ENCODE data around the gene C1GALT1.
"Not testable (repeated sequence)": the region's sequence is repeated elsewhere in the genome, so short reads cannot be mapped to it uniquely, and the experiment has no call there.

C1GALT1 gene

GRCh38 chr7:7166318-7166717 lies 16.0 kb upstream of the C1GALT1 start:
- DNase-seq (ENCODE audit: extremely low read depth in 1 of 2, low read depth in 1 of 2), result no peak

- DNase-seq (ENCODE audit: extremely low read depth in 1 of 2, low read depth in 1 of 2), result no peak
Observed at GRCh38 chr7:7169296-7169695, 13.0 kb upstream of the C1GALT1 start.

DNA sequence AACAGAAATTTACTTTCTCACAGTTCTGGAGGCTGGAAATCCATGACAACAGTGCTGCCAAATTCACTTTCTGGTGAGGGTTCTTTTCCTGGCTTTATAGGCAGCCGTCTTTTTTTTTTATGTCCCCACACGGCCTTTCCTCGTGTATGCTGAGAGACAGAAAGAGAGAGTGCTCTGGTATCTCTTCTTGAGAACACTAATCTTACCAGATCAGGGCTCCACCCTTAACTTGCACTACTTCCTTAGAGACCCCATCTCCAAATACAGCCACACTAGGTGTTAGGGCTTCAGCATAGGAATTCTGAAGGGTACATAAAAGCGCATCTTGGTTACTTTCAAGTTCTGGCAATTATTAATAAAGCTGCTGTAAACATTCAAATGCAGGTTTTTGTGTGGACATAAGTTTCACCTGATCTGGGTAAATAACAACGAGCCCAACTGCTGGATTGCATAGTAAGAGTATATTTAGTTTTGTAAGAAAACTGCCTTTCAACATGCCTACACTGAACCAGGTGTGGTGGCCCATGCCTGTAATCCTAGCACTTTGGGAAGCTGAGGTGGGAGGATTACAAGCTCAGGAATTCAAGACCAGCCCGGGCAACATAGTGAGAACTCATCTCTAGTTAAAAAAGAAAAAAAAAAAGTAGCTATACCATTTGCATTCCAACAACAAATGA lies 8.2 kb upstream of the C1GALT1 start:
- DNase-seq (ENCODE audit: extremely low read depth in 1 of 2, low read depth in 1 of 2), result no peak

- no peak for DNase-seq (ENCODE audit: extremely low read depth in 1 of 2, low read depth in 1 of 2)
Observed at GRCh38 chr7:7175075-7175695, 7.2 kb upstream of the C1GALT1 start.

DNA sequence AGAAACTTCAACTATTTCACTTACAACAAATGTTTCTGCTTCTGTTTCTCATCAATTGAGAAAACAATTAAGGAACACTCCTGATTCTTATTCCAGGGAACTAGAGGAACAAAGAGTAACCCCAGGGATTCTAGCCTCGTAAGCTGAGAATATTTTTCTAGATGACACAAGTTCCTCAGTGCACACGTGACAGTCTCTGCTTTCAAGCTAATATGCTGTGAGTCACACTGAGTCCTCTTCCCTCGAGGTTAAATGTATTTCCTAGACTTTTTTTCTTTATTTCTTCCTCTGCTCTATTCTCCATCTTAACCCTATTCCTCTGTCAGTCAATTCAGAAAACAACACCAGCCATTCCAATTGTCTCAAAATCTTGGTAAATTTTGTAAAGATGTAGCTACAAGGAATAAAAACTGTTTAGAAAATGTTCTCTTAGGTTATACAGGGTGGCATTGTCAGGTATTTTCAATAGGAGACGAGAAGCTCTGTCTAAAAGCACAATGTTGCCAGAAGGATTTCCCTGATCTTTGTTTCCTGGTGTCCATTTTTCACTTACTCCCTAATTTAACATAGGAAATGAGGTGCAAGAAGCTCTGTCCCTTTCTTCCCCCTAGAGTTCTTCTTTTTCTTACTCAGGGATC lies 5.8 kb upstream of the C1GALT1 start:
- no peak for DNase-seq (ENCODE audit: extremely low read depth in 1 of 2, low read depth in 1 of 2)

GRCh38 chr7:7177044-7177517 lies 5.3 kb upstream of the C1GALT1 start:
- no peak for DNase-seq (ENCODE audit: extremely low read depth in 1 of 2, low read depth in 1 of 2)

DNA sequence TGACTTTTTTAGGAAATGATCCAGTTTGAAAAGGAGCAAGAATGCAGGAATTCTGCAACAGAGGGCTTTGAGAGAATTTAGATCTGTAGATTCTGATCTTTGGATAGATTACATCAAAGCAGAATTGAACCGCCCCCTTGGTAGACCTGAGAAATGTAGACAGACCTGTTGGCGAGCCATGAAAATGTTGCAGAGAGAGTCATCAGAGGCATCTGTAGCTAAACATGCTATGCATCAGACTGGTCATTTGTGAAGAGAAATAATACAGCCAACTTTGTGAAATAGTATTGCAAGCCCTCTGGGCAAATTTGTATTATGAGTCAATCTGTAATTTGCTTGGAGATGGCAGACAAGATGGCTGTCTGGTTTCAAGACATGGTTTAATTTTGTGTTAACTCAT lies 4.3 kb upstream of the C1GALT1 start:
- no peak for DNase-seq (ENCODE audit: extremely low read depth in 1 of 2, low read depth in 1 of 2)

- no peak for DNase-seq (ENCODE audit: extremely low read depth in 1 of 2, low read depth in 1 of 2)
Observed at GRCh38 chr7:7178906-7179305, 3.4 kb upstream of the C1GALT1 start.

- no peak for DNase-seq (ENCODE audit: extremely low read depth in 1 of 2, low read depth in 1 of 2)
Observed at GRCh38 chr7:7180725-7181449, 1.5 kb upstream of the C1GALT1 start.

DNA sequence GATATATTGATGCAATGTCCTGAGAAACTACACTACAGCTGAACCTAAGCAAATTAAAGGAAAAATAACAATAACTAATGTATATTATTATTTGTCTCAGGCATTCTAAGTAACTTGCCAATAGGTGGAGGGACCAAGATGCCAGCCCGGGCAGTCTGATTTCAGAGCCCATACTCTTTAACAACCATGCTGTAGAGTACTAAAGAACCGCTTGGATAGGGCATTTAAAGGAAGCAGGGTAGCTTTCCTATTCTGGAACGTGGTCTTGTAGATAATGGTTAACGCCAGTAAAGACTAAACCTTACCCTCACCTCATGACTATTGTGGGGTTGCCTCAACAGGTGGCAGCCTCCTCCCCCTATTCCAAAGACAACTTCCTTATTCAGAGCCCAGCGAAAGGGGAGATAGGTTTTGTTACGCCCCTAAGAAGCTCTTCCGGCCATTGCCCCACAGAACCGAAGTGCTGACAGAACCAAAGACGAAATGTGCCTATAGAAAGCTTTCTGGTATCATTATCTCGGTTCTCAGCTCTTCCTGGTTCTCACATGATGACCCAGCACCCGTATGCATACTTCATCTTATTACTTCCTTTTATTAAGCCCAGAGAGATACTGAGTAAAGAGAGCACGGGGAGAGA lies 707 bp upstream of the C1GALT1 start:
- peak in 1 of 2 donors; percentile 13 for DNase-seq (ENCODE audit: extremely low read depth in 1 of 2, low read depth in 1 of 2)

GRCh38 chr7:7183061-7183837 lies 905 bp downstream of the C1GALT1 start:
- DNase-seq (ENCODE audit: extremely low read depth in 1 of 2, low read depth in 1 of 2), result peak in 1 of 2 donors; percentile 25

DNA sequence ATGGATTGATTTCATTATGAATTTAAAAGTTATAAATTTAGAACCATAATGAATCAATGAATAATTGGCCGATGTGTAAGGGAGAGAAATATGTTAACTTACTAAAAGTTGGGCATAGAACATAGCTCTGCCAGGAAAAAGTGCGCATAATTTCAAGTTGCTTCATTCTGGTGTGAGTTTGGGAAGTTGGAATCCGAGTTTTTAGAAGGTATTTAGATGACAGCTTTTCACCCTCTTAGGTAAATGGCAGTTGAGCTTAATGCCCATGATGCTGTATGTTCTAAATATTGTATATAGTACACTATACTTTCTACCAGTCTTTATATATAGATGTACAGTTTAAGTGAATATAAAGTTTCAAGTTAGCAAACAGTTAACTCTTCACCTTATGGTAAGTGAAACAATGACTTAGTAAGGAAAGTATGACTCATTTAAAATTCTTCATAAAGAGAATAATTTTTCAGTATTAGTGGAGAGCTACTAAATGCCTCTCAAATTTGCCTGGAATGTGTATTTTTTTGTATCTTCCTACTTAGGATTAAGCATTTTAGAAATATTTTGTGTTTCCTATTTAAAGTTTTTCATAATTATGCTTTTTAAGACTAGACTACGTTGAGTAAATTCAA lies 1.6 kb downstream of the C1GALT1 start:
- DNase-seq (ENCODE audit: extremely low read depth in 1 of 2, low read depth in 1 of 2), result no peak

DNA sequence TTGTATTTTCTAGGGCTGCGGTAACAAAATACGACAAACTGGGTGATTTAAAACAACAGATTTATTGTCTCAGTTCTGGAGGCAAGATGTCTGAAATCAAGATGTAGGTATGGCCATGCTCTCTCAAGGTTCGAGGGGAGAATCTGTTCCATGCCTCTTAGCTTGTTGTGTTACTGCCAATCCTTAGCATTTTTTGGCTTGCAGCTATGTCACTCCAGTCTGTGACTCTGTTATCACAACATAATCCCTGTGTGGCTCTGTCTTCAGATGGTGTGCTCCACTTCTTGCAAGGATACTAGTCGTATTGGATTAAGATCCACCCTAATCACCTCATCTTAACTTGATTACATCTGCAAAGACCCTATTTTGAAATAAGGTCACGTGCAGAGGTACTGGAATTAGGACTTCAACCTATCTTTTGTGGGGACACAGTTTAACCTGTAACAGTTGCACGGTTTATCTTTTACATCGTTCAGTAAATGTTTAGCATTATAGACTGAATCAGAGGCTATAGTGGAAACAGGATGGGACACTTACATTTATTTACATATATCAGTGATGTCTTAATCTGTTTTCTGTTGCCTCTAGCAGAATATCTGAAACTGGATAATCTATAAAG lies 3.1 kb downstream of the C1GALT1 start:
- no peak for DNase-seq (ENCODE audit: extremely low read depth in 1 of 2, low read depth in 1 of 2)

- DNase-seq (ENCODE audit: extremely low read depth in 1 of 2, low read depth in 1 of 2), result no peak
Observed at GRCh38 chr7:7188091-7188490, 5.7 kb downstream of the C1GALT1 start.

- no peak for DNase-seq (ENCODE audit: extremely low read depth in 1 of 2, low read depth in 1 of 2)
Observed at GRCh38 chr7:7188742-7189141, 6.4 kb downstream of the C1GALT1 start.

- no peak for DNase-seq (ENCODE audit: extremely low read depth in 1 of 2, low read depth in 1 of 2)
Observed at GRCh38 chr7:7190142-7190541, 7.8 kb downstream of the C1GALT1 start.

DNA sequence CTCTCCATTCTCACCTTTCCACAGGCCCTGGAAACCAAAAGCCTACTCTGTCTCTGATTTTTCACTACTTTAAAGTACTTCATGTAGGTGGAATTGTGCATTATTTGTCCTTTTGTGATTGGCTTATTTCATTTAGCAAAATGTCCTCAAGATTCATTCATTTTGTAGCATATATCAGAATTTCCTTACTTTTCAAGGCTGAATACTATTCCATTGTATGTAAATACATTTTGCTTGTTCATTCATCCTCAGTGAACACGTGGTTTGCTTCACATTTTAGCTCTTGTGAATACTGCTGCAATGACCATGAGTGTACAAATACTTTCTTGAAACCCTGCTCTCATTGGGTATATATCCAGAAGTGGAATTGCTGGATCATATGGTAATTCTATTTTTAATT lies 8.8 kb downstream of the C1GALT1 start:
- DNase-seq (ENCODE audit: extremely low read depth in 1 of 2, low read depth in 1 of 2), result no peak

DNA sequence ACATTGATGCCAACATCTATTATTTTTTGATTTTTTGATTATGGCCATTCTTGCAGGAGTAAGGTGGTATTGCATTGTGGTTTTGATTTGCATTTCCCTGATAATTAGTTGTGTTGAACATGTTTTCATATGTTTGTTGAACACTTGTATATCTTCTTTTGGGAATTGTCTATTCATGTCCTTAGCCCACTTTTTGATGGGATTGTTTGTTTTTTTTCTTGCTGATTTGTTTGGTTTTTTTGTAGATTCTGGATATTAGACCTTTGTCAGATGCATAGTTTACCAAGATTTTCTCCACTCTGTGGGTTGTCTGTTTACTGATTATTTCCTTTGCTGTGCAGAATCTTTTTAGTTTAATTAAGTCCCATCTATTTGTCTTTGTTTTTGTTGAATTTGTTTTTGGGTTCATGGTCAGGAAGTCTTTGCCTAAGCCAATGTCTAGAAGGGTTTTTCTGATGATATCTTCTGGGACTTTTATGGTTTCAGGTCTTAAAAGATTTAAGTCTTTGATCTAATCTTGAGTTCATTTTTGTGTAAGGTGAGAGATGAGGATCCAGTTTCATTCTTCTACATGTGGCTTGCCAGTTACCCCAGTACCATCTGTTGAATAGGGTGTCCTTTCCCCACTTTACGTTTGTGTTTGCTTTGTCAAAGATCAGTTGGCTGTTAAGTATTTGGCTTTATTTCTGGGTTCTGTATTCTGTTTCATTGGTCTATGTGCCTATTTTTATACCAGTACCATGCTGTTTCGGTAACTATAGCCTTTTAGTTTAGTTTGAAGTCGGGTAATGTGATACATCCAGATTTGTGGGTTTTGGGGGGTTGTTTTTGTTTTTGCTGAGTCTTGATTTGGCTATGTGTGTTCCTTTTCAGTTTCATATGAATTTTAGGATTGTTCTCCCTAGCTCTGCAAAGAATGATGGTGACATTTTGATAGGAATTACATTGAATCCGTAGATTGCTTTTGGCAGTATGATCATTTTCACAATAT lies 10.7 kb downstream of the C1GALT1 start:
- not testable (repeated sequence) for DNase-seq (ENCODE audit: extremely low read depth in 1 of 2, low read depth in 1 of 2)
